Testis (tissue), 2 donors: Measurements from ENCODE around the gene VAV2.

Experiments used
- POLR2A ChIP-seq: fragments of 450-650 bp; IDR thresholded peaks from one replicate; pipeline ENCODE4 v1.6.1; 2017; ENCODE audit warnings: antibody characterized with exemption, mild to moderate bottlenecking, moderate library complexity
- TF ChIP-seq, protein P1 (sequence below), 3 experiments: fragments of 450-650 bp in 2 of 3; fragments of 200-600 bp in 1 of 3; sonication (generic) in 1 of 3; IDR thresholded peaks; one replicate each; pipeline ENCODE4 v1.5.1; 2016 to 2019; ENCODE audit warnings: antibody characterized with exemption in 3 of 3, mild to moderate bottlenecking in 2 of 3, moderate library complexity in 1 of 3

DNA sequence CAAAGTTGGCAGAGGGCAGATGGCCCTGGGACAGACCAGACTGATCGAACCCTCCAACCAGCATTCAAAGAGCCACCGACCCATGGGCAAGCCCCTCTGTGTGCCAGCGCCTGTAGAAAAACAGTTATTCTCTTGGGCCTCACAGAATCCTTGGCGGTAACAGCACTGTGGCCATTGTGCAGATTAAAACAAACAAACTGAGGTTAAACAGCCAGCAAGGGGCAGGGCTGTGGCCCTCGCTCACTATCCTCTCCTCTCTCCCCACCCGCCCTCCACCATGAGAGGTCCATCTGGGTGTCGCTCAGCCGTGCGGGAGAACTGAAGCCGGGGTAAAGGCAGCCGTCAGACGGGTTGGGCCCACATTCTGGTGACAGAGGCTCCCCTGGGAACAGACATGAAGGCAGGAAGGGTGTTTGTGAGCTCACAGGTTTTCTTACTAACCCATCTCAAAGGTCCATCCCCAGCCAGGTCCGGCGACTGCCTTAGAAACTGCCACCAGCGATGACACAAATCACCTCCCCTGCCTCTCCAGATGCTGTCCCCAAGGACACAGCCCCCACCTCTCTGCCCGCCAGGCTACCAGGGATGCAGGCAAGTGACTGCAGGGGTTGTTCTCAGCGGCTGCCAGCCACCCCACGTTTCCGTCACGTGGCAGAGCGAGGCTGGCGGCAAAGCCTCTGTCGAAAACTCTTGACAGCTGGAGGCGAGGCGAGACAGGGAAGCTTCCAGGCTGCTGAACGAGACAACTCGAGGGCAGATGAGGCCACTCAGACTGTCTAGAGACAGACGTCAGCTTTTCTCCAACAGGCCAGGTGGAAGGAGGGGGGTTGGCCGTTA, 178.2 kb downstream of the VAV2 start:
- TF ChIP-seq, protein P1, sequence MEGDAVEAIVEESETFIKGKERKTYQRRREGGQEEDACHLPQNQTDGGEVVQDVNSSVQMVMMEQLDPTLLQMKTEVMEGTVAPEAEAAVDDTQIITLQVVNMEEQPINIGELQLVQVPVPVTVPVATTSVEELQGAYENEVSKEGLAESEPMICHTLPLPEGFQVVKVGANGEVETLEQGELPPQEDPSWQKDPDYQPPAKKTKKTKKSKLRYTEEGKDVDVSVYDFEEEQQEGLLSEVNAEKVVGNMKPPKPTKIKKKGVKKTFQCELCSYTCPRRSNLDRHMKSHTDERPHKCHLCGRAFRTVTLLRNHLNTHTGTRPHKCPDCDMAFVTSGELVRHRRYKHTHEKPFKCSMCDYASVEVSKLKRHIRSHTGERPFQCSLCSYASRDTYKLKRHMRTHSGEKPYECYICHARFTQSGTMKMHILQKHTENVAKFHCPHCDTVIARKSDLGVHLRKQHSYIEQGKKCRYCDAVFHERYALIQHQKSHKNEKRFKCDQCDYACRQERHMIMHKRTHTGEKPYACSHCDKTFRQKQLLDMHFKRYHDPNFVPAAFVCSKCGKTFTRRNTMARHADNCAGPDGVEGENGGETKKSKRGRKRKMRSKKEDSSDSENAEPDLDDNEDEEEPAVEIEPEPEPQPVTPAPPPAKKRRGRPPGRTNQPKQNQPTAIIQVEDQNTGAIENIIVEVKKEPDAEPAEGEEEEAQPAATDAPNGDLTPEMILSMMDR (IDR thresholded peaks at IDR 0.05): no peak
- TF ChIP-seq POLR2A: no peak
